Measurements from ENCODE around the gene GLG1.

The GLG1 gene

DNA sequence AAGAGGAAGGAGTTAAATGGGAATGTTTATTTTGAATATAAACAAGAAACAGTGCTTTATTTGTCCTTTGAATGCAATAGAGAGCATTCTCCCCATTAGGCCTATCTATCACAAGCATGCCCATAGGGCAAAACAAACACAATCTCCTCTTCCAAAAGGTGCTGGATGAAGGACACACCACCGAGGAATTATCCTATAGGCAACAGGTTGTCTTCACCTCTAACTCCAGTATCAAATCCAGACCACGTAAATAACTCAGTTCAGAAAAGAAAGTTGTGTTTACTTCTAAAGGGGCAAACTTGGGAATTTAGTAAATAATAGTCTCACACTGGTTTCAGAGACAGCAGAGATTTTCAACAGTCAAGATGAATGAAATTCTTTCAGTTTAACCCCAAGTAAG is 101.9 kb downstream of the GLG1 start:
- no peak for TF ChIP-seq ZNF274 (IDR thresholded peaks at IDR 0.05; ENCODE audit: low read depth, low read length)
- H3K4me3 ChIP-seq (ENCODE audit: low read length) = no peak overlapping the region

DNA sequence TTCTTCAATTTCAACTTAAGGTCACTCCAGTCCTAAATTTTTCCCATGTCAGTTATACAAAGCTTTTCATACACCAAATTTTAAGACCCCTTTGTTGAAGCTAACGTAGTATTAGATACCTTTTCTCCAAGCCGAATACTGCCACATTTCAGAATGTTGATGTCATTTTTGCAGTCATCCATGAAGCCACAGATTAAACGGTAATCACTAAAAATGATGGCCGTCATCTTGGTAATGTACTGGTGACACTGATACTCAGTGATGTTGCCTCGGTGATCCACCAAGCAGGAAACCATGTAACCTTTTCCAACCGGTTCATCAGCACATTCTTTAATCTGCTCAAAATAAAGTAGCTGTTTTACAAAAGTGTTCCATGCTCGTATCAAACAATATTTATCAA is 103.5 kb downstream of the GLG1 start:
- no peak for TF ChIP-seq ZNF274 (IDR thresholded peaks at IDR 0.05; ENCODE audit: low read depth, low read length)
- no peak overlapping the region for H3K4me3 ChIP-seq (ENCODE audit: low read length)

DNA sequence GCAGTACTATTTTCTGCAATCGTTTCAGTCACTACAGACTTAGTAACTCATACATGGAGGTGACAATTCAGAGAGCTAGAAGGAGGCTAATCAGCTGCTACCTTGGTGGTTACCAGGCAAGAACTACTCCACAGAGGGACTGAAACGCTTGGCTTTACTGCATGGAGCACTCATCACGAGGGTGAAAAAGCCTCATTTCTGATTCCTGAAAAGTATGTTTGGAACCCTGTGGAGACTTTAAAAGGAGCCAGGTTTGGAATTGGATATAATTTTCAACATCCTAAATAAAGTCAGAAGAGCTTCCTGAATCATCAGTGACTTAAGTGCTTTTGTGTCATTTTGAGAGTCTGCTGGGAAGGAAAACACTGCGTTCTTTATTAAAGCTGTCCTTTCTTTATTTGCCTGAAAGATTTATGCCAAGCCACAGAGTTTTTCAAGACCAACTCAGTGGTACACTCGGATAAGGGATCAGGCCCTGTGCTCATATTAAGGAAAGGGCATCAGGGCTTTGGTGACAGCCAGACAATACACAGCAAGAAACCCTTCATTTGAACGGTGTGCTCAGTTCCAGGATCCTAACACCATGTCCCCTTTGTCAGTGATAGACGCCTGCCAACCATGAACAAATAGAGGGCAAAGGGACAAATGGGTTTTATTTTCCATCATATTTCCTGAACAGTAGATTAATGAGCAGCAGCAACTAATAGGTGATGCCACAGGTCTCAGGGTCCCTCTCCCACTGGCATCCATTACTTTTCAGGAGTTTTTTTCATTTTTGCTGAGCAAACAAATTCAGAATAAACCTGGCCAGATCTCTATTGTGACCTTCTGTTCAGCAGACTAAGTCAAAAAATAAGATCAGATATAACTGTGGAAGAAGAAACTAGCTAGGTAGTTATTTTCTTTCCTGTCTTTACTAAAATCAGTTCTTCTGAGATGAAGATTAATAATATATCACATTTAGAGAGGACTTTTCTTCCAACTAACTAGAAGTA is 105.1 kb downstream of the GLG1 start:
- no peak for TF ChIP-seq ZNF274 (IDR thresholded peaks at IDR 0.05; ENCODE audit: low read depth, low read length)
- H3K4me3 ChIP-seq (ENCODE audit: low read length) = no peak overlapping the region

DNA sequence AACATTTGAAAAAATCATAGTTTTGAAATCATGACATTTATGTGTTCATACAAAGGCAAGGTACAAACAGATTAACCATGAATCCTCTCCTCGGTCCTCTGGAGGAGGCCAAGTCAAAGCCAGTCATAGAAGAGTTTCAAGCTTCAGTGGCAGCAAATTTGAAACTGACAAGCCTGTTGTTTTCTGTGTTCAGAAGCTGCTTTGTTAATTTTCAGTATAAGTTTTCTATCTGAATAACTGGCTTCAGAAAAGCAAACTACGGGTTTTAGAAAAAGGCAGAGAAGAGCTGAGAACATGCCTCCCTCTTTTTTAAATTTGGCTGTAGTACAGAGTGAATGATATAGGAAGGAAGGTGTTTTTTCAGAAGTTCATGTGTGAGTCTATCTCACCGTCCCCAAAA is 106.0 kb downstream of the GLG1 start:
- no peak overlapping the region for H3K4me3 ChIP-seq (ENCODE audit: low read length)
- no peak for TF ChIP-seq ZNF274 (IDR thresholded peaks at IDR 0.05; ENCODE audit: low read depth, low read length)

DNA sequence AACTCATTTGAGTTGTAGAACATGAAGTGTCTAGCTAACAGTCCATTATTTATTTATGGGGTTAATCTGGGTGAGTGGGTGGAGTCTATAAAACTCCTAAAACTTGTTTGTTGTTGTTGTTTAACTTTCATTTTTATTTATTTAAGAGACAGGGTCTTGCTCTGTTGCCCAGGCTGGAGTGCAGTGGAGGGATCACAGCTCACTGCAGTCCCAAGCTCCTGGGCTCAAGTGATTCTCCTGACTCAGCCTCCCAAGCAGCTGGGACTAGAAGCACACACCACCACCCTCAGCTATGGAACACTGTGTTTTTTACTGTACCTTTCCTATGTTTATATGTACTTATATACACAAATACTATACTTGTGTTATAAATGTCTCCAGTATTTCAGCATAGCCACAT is 107.8 kb downstream of the GLG1 start:
- TF ChIP-seq ZNF274 (IDR thresholded peaks at IDR 0.05; ENCODE audit: low read depth, low read length) = no peak
- H3K4me3 ChIP-seq (ENCODE audit: low read length) = no peak overlapping the region

DNA sequence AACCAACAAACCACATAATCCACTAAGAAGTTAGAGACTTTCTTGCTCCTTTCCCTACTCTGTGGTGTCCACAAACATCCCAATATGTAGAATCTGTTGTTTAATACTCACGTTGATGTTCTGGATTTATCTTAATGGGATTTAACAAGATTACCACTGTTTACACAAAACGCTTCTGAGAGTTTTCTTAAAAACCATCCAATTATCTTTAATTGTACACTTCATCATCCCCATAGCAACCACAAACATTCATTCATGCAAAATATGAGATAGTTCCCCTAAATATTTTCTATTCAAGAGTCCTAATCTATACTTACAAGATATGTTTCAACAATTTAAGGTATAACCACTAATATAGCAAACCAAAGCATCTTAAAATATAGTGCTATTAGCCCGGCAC is 109.2 kb downstream of the GLG1 start:
- no peak for TF ChIP-seq ZNF274 (IDR thresholded peaks at IDR 0.05; ENCODE audit: low read depth, low read length)

DNA sequence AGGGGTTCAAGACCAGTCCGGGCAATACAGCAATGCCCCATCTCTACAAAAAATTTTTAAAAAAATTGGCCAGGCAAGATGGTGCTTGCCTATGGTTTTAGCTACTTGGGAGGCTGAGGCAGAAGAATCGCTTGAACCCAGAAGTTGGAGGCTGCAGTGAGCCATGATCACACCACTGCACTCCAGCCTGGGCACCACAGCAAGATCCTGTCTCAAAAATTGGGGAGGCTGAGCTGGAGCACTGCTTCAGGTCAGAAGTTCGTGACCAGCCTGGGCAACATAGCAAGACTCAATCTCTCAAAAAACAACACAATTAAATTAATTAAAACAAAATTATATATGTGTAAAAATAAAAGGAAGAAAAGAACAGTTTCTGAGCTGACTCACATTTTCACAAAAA is 110.9 kb downstream of the GLG1 start:
- H3K4me3 ChIP-seq (ENCODE audit: low read length) = no peak overlapping the region
- TF ChIP-seq ZNF274 (IDR thresholded peaks at IDR 0.05; ENCODE audit: low read depth, low read length) = no peak

More for the DNA sequence above, 109.2 kb downstream of the GLG1 start:
- H3K4me3 ChIP-seq (ENCODE audit: low read length) = no peak overlapping the region

DNA sequence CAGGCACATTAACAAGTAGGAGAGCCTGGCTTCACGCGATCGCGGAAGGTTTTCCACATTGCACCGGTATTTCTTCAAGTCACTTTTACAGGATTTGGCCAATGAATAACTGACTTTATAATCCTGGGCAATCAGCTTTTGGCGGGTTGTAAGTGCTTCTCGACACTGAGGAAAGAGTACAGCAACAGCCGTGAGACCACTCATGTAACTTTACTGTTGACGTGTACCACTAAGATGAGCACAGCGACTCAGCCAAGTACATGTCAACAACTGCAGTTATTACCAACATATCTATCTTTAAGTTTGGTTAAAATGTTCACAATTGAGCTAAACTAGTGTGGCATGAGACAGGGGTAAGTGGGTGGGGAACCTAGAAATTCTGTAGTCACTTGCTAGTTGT is 113.9 kb downstream of the GLG1 start:
- TF ChIP-seq ZNF274 (IDR thresholded peaks at IDR 0.05; ENCODE audit: low read depth, low read length) = no peak
- no peak overlapping the region for H3K4me3 ChIP-seq (ENCODE audit: low read length)

DNA sequence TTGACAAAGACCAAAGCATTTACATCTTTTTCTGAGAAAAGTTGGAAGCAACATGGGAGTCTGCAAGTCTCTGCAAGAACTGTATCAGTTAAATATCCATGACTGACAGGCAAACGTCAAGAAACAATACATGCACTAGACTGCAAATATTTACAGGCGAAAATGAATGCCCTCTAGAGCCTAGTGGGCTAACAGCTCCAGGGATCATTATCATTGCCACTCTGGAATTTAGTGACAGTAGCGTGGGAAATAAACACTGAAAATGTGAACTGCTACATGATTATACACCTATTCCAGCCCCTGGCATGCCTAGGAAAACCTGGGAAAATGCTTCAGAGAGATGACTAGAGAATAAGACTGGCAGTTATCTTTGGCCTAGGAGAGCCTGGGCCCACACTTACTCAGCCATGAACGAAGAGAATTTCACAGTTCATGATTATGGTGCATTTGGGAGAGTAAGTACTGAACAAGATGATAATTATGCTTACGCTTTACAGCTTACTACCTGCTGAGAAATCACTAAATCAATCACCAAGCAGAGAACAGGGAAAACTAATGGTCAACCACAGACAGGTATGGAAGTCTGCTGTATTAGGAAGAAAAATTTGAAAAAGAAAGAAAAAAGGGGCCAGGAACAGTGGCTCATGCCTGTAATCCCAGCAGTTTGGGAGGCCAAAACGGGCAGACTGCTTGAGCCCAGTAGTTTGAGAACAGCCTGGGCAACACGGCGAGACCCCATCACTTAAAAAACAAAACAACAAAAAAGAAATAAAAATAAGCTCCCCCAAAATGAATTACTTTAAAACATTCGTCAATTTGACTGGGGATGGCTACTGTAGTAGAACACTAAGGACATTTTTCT is 119.0 kb downstream of the GLG1 start:
- TF ChIP-seq ZNF274 (IDR thresholded peaks at IDR 0.05; ENCODE audit: low read depth, low read length) = no peak

DNA sequence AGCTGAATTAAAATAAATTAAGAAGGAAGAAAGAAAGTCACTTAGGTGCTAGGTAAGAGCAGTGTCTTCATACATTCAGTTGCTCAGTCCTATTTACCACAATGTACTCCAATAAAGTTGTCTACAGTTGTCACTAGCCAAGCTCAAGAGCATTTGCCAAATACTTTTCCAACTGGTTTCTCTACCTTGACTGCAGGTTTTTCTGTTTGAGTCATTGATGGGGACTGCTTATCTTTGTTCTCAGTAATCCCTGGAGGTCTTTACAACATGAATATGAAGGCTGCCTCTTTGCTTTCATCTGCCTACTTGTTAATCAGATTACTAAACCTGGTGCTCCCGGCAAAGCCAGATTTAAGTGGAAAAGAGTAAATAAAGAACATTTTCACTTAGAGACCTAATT is 121.0 kb downstream of the GLG1 start:
- no peak overlapping the region for H3K4me3 ChIP-seq (ENCODE audit: low read length)
- TF ChIP-seq ZNF274 (IDR thresholded peaks at IDR 0.05; ENCODE audit: low read depth, low read length) = no peak

More for the DNA sequence above, 119.0 kb downstream of the GLG1 start:
- H3K4me3 ChIP-seq (ENCODE audit: low read length) = no peak overlapping the region

DNA sequence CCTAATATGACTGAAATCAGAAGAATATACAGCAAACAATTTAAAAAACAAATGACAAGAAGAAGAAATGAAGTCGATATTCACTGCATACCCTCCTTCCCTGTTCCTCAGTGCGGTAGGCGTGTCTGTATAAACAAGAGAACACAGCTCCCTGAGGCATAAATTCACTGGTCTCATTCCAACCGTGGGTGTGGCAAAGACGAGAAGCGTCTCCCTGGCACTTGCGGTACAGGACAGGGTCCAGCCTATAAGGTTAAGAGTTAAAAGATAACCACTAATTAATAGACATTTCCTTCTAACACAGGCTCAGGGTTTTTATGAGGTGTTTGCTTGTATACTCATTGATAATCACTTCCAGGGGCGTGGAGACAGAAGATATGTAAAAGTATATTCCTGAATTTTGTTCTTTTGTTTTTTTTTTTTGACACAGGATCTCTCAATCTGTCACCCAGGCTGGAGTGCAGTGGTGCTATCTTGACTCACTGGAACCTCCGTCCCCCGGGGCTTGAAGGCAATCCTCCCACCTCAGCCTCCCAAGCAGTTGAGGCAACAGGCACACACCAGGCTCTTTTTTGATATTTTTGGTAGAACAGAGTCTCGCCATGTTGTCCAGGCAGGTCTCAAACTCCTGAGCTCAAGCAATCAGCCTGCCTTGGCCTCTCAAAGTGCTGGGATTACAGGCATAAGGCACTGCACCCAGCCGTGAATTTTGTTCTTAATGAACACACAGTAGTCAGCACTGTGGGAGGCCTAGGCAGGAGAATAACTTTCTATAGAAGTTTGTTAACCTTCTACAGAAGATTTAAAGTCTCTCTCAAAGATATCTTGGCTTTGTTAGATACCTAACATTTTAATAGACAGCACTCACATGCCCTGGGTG is 126.5 kb downstream of the GLG1 start:
- H3K4me3 ChIP-seq (ENCODE audit: low read length) = no peak overlapping the region
- TF ChIP-seq ZNF274 (IDR thresholded peaks at IDR 0.05; ENCODE audit: low read depth, low read length) = no peak

DNA sequence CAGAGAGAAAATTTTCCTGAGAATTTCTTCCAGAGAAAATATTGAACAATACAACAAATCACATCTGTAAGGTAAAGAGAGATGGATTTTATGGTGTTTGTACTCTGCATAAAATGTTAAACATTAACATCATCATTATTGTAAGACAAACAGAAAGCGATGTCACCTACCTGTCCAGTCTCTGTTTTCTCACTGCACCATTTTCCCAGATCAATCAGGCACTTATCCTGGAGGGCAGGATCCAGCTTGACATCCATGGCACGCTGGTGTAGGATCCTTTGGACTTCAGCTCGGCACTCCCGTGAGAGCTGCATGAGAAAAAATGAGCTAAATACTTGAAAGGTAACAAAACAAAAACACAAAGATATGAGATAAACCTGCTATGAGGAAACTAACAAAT is 129.7 kb downstream of the GLG1 start:
- no peak for TF ChIP-seq ZNF274 (IDR thresholded peaks at IDR 0.05; ENCODE audit: low read depth, low read length)
- no peak overlapping the region for H3K4me3 ChIP-seq (ENCODE audit: low read length)

DNA sequence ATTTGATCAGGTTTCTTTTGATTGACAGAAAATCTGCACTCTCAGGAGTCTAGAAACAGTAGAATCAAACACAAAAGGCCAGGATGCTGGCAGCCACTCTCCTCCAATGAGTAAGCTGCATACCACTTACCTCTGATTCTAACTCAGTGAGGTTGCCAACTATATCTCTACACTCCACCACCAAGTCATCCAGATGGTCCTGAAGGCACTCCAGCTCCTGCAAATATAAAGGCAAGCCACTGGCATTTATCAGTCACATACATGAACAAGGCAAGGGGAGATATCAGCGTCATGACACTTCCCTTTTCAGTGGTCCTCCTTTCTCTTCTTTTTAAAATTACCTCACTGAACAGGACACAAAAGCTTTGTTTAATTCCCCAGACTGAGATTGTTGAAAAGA is 132.5 kb downstream of the GLG1 start:
- H3K4me3 ChIP-seq (ENCODE audit: low read length) = no peak overlapping the region
- TF ChIP-seq ZNF274 (IDR thresholded peaks at IDR 0.05; ENCODE audit: low read depth, low read length) = no peak

DNA sequence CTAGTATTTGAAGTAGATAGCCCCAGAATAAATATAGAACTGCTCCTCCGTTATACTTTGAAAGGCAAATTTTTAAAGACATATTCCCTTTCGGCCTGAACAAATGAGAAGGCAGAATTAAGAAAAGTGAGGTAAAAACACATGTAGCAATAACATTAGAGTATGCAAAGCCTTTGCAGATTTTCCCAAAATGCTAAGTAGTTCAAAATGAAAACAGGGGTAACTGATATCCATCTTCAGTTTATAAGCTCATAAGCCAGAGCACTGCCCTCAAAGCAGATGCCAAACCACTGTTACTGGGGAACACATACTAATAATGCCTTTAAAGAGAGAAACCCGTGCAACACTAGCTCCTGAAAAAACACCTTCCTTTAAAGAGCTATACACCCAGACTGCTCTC is 134.4 kb downstream of the GLG1 start:
- TF ChIP-seq ZNF274 (IDR thresholded peaks at IDR 0.05; ENCODE audit: low read depth, low read length) = no peak
- H3K4me3 ChIP-seq (ENCODE audit: low read length) = no peak overlapping the region

Measured in GM08714 (cell line).